ENCODE results near the gene MTIF3. TPM values are rescaled to one million over a fixed set of nuclear protein-coding genes. Genes with fewer than 3 reads are reported as not detected.

MTIF3 gene
- total RNA-seq, 1 experiment from 2014 or later: 31.6 TPM

GRCh38 chr13:27425918-27426630 lies 24.3 kb downstream of the MTIF3 start:
- H3K14ac ChIP-seq (ENCODE audit: insufficient read depth, low read length): no peak overlapping the region
- peak overlapping the region in 2 of 3 experiments; percentile 0 to 14; a peak in 3 of 7 replicates for H3K27ac Mint-ChIP-seq

More at GRCh38 chr13:27425918-27426630, 24.3 kb downstream of the MTIF3 start:
- Histone ChIP-seq H2BK20ac (ENCODE audit: low read depth, low read length, poor library complexity, severe bottlenecking) (no peak overlapping the region), H3K4me1 (ENCODE audit: insufficient read depth, low read length) (no peaks in the 10 kb centered on the region; the same call in 1 of the 2 replicates), H3K4ac (ENCODE audit: low read depth, low read length) (no peak overlapping the region), H3K4me2 (ENCODE audit: insufficient read depth, insufficient read length, low read length) (peak overlapping the region; percentile 50), H3K56ac (ENCODE audit: insufficient read length, low read depth, low read length) (no peak overlapping the region), H4K5ac (ENCODE audit: insufficient read length, low read depth, low read length) (no peak overlapping the region), H4K91ac (ENCODE audit: insufficient read length, low read depth, low read length) (no peak overlapping the region), H3K79me2 (ENCODE audit: insufficient read depth, low read length) (no peaks in the 10 kb centered on the region; the same call in 1 of the 2 replicates), H3K23ac (ENCODE audit: insufficient read length, low read depth, low read length) (no peak overlapping the region), H3T11ph (ENCODE audit: low read length) (no peak overlapping the region), H2AFZ (ENCODE audit: low read length) (no peak overlapping the region), H4K20me1 (ENCODE audit: control insufficient read depth, insufficient read depth, insufficient read length) (no peaks in the 10 kb centered on the region), H3K27me3 (ENCODE audit: insufficient read depth, low read length) (no peaks in the 10 kb centered on the region; the same call in 1 of the 2 replicates), H2AK5ac (ENCODE audit: insufficient read length, low read length) (no peak overlapping the region), H2BK5ac (ENCODE audit: insufficient read length, low read length) (no peak overlapping the region), H3K79me1 (ENCODE audit: insufficient read depth, low read depth, low read length, poor library complexity, severe bottlenecking) (no peaks in the 10 kb centered on the region), H3K18ac (ENCODE audit: insufficient read length, low read depth, low read length) (no peak overlapping the region), H3K23me2 (ENCODE audit: insufficient read length, low read depth, low read length, poor library complexity, severe bottlenecking) (peaks cover 16% of the 10 kb centered on the region), H3K9ac (ENCODE audit: extremely low read depth, insufficient read length, low read length) (peak overlapping the region; percentile 1), H3K27ac (ENCODE audit: insufficient read length, low read depth, low read length) (no peak overlapping the region), H2BK12ac (ENCODE audit: insufficient read length, low read depth, low read length) (no peak overlapping the region), H2BK15ac (ENCODE audit: low read depth, low read length) (no peak overlapping the region), H2BK120ac (ENCODE audit: low read depth, low read length, poor library complexity, severe bottlenecking) (no peak overlapping the region), H3K9me3 (ENCODE audit: control insufficient read depth, low read depth, low read length) (no peaks in the 10 kb centered on the region), H4K8ac (replicated peaks; ENCODE audit: insufficient read length, low read depth, low read length) (no peak overlapping the region)
- Mint-ChIP-seq H3K4me3 (peak overlapping the region; percentile 75), H3K4me1 (peaks cover 22 to 26% of the 10 kb centered on the region in 2 experiments), H3K27me3 (ENCODE audit: low read depth) (peaks cover 23% of the 10 kb centered on the region), H3K9me3 (no peaks in the 10 kb centered on the region), H3K36me3 (ENCODE audit: insufficient read depth in 1 of 3, low read depth in 3 of 3) (peaks cover 13 to 35% (median 29%) of the 10 kb centered on the region in 3 experiments; a peak in 6 of 7 replicates)
- DNase-seq: peak; percentile 70
- peak; percentile 62 for TF ChIP-seq CTCF (conservative IDR thresholded peaks at IDR 0.05)
- no CpG with 5 or more reads among the region's 17 CpGs for WGBS (ENCODE audit: extremely low coverage, insufficient read length, low lambda C conversion rate)

Measured in H9 (cell line).